CD14-positive monocyte (primary cell): Measurements from ENCODE around the gene ZNF384. TPM values are rescaled to one million over a fixed set of nuclear protein-coding genes. Genes with fewer than 3 reads are reported as not detected.

Experiments
- polyA plus RNA-seq, 3 donors: library from polyadenylated mRNA; depleted of rRNA in 1 of 3; unstranded in 2 of 3; stranded (reverse) in 1 of 3; fragments of 300-500 nt in 2 of 3; fragments of >200 nt in 1 of 3; fragmentation: Illumina TruSeq in 2 of 3; gene quantifications; 1 replicate in 2 of 3; 2 replicates in 1 of 3; pipeline ENCODE4 v1.2.3, GENCODE V29; 2012 to 2021
- small RNA-seq: library from RNA; depleted of rRNA; stranded (forward); fragments of <200 nt; gene quantifications from one replicate; pipeline ENCODE3, GENCODE V24; 2012; ENCODE audit warnings: low read depth; ENCODE audit not compliant: insufficient read length

Gene ZNF384
- polyA plus RNA-seq, 3 donors, result 9.6 to 87.0 (median 10.9) TPM

Small RNA genes within 50 kb of the gene (small RNA-seq; reads per million reads assigned to genes)
- not detected for gene RNU6-781P

Other genes starting within 250 kb of the ZNF384 start
- gene CD27, start 244.4 kb downstream of the ZNF384 start, polyA plus RNA-seq, result 1 to 10 TPM in 1 of 3 donors, under 1 TPM in 2; 0.08 to 1.2 (median 0.88) TPM
- gene TAPBPL, start 237.3 kb downstream of the ZNF384 start, polyA plus RNA-seq, result 100 to 1,000 TPM in 1 of 3 donors, 10 to 100 TPM in 2; 89.3 to 145 (median 91.8) TPM
- gene VAMP1, start 218.7 kb downstream of the ZNF384 start, polyA plus RNA-seq, result 10 to 100 TPM in 1 of 3 donors, under 1 TPM in 2; 0.84 to 24.6 (median 0.85) TPM
- 100 to 1,000 TPM in 2 of 3 donors, 10 to 100 TPM in 1; 22.0 to 238 (median 189) TPM for gene MRPL51, start 196.1 kb downstream of the ZNF384 start, polyA plus RNA-seq
- gene NCAPD2, start 195.3 kb downstream of the ZNF384 start, polyA plus RNA-seq, result 10 to 100 TPM in 1 of 3 donors, 1 to 10 TPM in 2; 6.2 to 15.0 (median 8.3) TPM
- 1,000 to 10,000 TPM; 2,879 to 3,427 (median 3,223) TPM for gene GAPDH, start 154.9 kb downstream of the ZNF384 start, polyA plus RNA-seq
- 100 to 1,000 TPM in 1 of 3 donors, 10 to 100 TPM in 2; 10.7 to 178 (median 11.1) TPM for gene IFFO1, start 133.3 kb downstream of the ZNF384 start, polyA plus RNA-seq
- 10 to 100 TPM in 1 of 3 donors, 1 to 10 TPM in 2; 3.9 to 54.5 (median 5.7) TPM for gene NOP2, start 121.1 kb downstream of the ZNF384 start, polyA plus RNA-seq
- gene CHD4, start 82.0 kb downstream of the ZNF384 start, polyA plus RNA-seq, result 10 to 100 TPM in 2 of 3 donors, 1 to 10 TPM in 1; 9.9 to 74.2 (median 16.2) TPM
- gene LPAR5, start 53.4 kb downstream of the ZNF384 start, polyA plus RNA-seq, result under 1 TPM; 0.11 to 0.18 (median 0.14) TPM
- 10 to 100 TPM; 10.2 to 28.3 (median 10.3) TPM for gene ACRBP, start 41.9 kb downstream of the ZNF384 start, polyA plus RNA-seq
- gene ING4, start 26.3 kb downstream of the ZNF384 start, polyA plus RNA-seq, result 10 to 100 TPM; 62.2 to 67.1 (median 64.0) TPM
- gene PIANP, start 11.4 kb upstream of the ZNF384 start, polyA plus RNA-seq, result not detected
- gene COPS7A, start 34.7 kb upstream of the ZNF384 start, polyA plus RNA-seq, result 10 to 100 TPM; 70.1 to 77.1 (median 72.3) TPM
- 100 to 1,000 TPM; 113 to 211 (median 140) TPM for gene MLF2, start 63.8 kb upstream of the ZNF384 start, polyA plus RNA-seq
- gene PTMS, start 77.0 kb upstream of the ZNF384 start, polyA plus RNA-seq, result 1 to 10 TPM; 2.4 to 9.7 (median 2.6) TPM
- gene LAG3, start 83.1 kb upstream of the ZNF384 start, polyA plus RNA-seq, result under 1 TPM in 1 of 3 donors, not detected in 2; 0.04 TPM
- 100 to 1,000 TPM; 261 to 371 (median 269) TPM for gene CD4, start 100.2 kb upstream of the ZNF384 start, polyA plus RNA-seq
- gene GPR162, start 132.4 kb upstream of the ZNF384 start, polyA plus RNA-seq, result 10 to 100 TPM; 15.1 to 81.7 (median 16.0) TPM
- gene P3H3, start 139.0 kb upstream of the ZNF384 start, polyA plus RNA-seq, result under 1 TPM in 1 of 3 donors, not detected in 2; 0.56 TPM
- gene GNB3, start 151.6 kb upstream of the ZNF384 start, polyA plus RNA-seq, result under 1 TPM in 1 of 3 donors, not detected in 2; 0.31 TPM
- gene CDCA3, start 161.9 kb upstream of the ZNF384 start, polyA plus RNA-seq, result under 1 TPM; 0.57 to 0.61 (median 0.59) TPM
- gene USP5, start 162.8 kb upstream of the ZNF384 start, polyA plus RNA-seq, result 10 to 100 TPM; 28.0 to 32.4 (median 29.9) TPM
- 100 to 1,000 TPM; 446 to 839 (median 764) TPM for gene TPI1, start 178.2 kb upstream of the ZNF384 start, polyA plus RNA-seq
- gene SPSB2, start 183.9 kb upstream of the ZNF384 start, polyA plus RNA-seq, result 1 to 10 TPM; 4.7 to 6.9 (median 6.6) TPM
- gene LRRC23, start 215.4 kb upstream of the ZNF384 start, polyA plus RNA-seq, result 1 to 10 TPM; 4.9 to 6.8 (median 5.1) TPM
- under 1 TPM; 0.09 to 0.43 (median 0.19) TPM for gene ENO2, start 225.2 kb upstream of the ZNF384 start, polyA plus RNA-seq
- 10 to 100 TPM in 1 of 3 donors, under 1 TPM in 1, not detected in 1; 0.40 to 10.6 TPM for gene ATN1, start 238.6 kb upstream of the ZNF384 start, polyA plus RNA-seq